Mammary microvascular endothelial cell (primary cell): ENCODE data around the gene SMTN. TPM values are rescaled to one million over a fixed set of nuclear protein-coding genes. Genes with fewer than 3 reads are reported as not detected.

Source experiments
- total RNA-seq: library from RNA; depleted of rRNA; stranded (reverse); fragments of >200 nt; gene quantifications from 2 replicates; pipeline ENCODE4 v1.2.3, GENCODE V29; 2015

The SMTN gene
- total RNA-seq, result 292 and 322 TPM in 2 replicates

DNA sequence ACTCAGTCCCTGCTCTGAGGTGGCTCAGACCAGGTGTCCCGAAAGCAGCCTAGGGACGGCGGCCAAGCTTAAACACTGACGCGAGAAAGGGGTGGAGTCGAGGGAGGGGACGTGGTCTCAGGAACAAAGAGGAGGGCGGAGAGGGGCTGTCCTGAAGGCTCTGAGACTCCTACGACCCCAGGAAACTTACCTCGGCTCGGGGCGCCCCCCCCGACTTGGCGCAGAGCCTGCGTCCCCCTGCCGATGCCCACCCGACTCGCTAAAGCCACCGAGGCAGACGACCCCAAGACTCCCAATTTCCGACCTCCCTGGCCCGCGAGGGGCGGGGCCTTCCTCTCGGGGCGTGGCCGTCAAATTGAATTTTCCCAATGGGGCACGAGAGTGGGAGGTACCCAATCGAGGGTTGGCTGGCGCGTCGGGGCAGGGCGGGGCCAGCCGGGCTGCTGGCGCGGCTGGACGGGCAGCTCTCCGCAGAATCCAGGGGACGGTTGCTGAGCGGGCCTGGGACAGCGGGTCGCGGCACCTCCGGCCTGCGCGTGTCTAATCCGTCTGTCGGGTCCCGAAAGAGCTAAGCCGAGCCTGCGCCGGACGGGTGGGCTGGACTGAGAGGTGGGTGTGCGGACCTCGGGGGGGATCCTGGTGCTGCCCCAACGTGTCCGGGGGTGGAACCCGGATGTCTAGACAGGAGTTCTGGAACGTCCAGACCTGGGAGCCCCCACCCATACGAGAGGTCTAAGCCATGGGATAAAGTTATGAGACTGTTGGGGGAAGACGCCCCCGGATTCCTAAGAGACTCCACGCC, at the start of gene SMTN:
Gene SMTN (plus strand): TSS at position 471 of the 802 bp plus-strand sequence. CDS start 1,941 bp downstream, outside the sequence.

DNA sequence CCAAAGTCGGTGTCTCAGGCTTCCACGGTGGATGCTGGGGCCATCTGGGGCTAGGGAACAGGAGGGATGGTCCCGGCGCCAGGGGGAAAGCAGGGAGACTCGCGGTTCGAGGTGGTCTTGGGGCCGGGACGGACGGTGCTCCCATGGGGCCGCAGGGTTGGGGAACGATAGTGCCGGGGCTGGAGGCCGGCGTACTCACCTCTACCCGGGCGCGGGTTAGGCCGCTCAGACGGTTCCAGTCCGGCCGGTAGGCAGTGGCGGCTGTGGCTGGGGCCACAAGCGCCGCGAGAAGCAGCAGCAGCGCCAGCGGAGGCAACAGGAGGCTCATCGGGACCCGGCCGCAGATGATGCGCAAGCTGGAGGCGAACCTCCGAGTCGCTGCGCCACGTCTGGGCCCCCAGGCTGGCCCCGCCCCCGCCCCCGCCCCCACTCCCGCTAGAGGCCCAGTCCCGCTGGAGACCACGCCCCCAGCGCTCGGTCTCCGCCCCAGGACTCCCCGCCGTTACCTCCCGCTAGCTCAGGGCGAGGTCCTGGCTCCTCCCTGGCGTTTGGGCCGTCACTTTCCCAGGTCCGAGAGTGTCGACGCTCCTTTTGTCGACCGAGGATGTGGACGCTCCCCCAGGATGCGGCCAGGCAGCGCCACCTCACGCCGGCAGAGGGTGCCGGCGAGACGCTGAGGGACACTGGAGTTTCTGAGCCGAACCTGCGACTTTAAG, 26.2 kb downstream of the SMTN start, which contains the start of gene SELENOM:
Gene SELENOM (minus strand): TSS at position 391 of the 716 bp plus-strand sequence. CDS start 63 bp downstream, at position 328.

GRCh38 chr22:31122532-31123291, 41.6 kb downstream of the SMTN start, which contains the start of gene INPP5J:
TSS of gene INPP5J (plus strand) at chr22:31122966. CDS start at chr22:31123015, 49 bp downstream.

DNA sequence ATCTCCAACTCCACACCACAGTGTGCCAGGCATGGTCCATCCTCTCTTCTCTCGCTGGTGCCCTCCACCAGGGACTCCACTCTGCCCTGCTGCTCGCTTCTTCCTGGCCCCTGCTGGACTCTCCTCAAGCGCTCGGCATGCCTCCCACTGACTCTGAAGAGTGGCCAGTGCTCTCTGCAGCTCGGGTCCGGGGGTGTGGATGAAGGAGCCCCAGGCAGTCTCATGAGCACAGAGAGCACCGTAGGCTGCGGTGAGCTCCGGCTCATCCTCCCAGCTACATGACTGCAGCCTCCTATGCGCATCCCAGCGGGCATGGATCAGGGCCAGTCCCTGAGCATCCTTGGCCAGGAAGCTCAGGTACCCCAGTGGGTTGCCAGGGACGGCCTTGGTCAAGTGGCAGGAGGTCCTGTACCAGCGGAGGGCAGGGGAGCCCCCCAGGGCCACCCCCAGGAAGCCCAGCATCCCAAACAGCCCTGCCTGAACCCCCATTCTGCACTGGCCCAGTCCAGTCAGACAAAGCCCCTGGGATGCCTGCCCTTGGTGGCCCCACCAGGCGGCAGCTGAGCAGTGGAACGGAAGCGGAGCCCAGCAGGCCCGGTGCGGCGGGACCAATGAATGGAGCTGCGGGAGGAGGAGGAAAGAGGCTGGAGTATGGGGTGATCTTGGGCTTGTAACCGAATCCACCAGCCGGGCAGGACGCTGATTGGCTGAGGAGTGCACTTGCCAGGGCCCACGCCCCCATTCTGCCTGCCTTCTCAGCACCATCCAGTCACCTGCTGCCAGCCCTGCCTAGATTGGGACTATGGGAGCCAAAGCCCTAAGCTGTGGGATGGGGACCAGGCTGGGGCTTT, 59.0 kb downstream of the SMTN start, which contains the start of gene PLA2G3:
Gene PLA2G3 (minus strand): TSS at position 643 of the 851 bp plus-strand sequence. CDS start 154 bp downstream, at position 489.

Other genes with a start within 250 kb of the SMTN start
- 14.2 and 18.5 TPM in 2 replicates for gene MORC2, start 112.5 kb upstream of the SMTN start, total RNA-seq
- gene TUG1, start 112.1 kb upstream of the SMTN start, total RNA-seq, result 36.3 and 38.0 TPM in 2 replicates
- gene SELENOM, start 26.2 kb downstream of the SMTN start, total RNA-seq, result 105 and 123 TPM in 2 replicates
- not detected in 2 replicates for gene INPP5J, start 41.6 kb downstream of the SMTN start, total RNA-seq
- not detected in 2 replicates for gene PLA2G3, start 59.2 kb downstream of the SMTN start, total RNA-seq
- gene RNF185, start 78.9 kb downstream of the SMTN start, total RNA-seq, result 25.6 and 28.6 TPM in 2 replicates
- gene LIMK2, start 131.0 kb downstream of the SMTN start, total RNA-seq, result 37.0 and 40.0 TPM in 2 replicates
- 5.5 and 6.3 TPM in 2 replicates for gene PIK3IP1, start 211.2 kb downstream of the SMTN start, total RNA-seq